GM12891 (cell line): Measurements from ENCODE around the gene PLAU.

Experiments used
- POLR2A ChIP-seq: IDR thresholded peaks from 2 replicates; pipeline ENCODE4 v1.6.1; 2011; ENCODE audit warnings: low read depth, low read length, control low read depth
- POLR2AphosphoS5 ChIP-seq: IDR thresholded peaks from 2 replicates; pipeline ENCODE4 v1.6.1; 2011; ENCODE audit warnings: low read depth, low read length, control low read depth
- TAF1 ChIP-seq: IDR thresholded peaks from 2 replicates; pipeline ENCODE4 v1.6.1; 2011; ENCODE audit warnings: low read depth, low read length, control low read depth

DNA sequence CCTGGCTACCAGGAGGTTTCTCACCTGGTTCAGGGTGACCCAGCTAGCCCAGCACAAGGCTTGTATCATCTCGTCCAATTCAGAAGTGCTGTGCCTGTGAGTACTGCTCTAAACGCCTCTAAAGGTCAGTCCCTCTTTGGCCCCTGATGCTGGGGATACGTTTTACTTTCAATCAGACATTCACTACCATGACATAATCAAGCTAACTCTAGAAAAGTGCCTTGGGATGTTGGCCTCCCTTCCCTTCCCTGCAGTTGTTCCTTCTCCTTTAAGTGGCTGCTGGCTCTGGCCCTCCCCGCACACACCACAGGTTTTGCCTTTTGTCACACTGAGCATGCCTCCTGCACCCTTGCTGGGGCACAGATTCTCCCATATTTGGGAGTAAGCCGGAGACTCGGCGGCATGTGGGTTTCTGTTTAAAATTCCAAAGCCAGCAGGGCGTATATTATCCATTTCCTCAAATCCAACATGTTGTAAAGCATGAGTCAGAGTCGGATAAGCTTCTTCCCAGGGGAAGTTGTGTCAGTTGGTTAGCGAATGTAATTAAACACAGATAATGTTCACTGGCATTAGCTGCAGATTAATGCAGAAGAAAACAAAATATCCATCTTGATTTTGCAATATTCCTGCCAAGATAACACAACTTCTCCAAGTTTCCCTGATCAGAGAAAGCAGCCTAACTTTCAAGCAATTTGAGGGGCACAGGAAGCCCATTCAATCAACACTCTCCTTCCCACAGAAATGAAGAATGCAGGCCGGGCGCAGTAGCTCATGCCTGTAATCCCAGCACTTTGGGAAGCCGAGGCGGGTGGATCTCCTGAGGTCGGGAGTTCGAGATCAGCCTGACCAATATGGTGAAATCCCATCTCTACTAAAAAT, 55.2 kb downstream of the PLAU start:
- TF ChIP-seq POLR2A (no peak), POLR2AphosphoS5 (no peak), TAF1 (no peak)
